ENCODE data around the gene ZNF408.

Gene ZNF408

DNA sequence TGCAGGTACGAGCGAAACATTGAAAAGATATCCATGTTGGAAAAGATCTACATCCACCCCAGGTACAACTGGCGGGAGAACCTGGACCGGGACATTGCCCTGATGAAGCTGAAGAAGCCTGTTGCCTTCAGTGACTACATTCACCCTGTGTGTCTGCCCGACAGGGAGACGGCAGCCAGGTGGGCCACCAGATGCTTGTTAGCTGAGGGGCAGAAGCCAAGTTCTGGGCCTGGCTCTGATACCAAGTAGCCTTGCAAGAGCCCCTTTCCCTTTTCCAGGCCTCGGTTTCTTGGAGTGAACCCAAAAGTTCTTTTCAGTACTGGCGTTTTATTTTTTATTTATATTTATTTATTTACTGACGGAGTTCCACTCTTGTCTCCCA is 27.8 kb downstream of the ZNF408 start:
- TF ChIP-seq, protein P1, sequence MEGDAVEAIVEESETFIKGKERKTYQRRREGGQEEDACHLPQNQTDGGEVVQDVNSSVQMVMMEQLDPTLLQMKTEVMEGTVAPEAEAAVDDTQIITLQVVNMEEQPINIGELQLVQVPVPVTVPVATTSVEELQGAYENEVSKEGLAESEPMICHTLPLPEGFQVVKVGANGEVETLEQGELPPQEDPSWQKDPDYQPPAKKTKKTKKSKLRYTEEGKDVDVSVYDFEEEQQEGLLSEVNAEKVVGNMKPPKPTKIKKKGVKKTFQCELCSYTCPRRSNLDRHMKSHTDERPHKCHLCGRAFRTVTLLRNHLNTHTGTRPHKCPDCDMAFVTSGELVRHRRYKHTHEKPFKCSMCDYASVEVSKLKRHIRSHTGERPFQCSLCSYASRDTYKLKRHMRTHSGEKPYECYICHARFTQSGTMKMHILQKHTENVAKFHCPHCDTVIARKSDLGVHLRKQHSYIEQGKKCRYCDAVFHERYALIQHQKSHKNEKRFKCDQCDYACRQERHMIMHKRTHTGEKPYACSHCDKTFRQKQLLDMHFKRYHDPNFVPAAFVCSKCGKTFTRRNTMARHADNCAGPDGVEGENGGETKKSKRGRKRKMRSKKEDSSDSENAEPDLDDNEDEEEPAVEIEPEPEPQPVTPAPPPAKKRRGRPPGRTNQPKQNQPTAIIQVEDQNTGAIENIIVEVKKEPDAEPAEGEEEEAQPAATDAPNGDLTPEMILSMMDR (conservative IDR thresholded peaks at IDR 0.05; ENCODE audit: low read length) = no peak
- TF ChIP-seq EZH2phosphoT487 (IDR thresholded peaks at IDR 0.05; ENCODE audit: borderline replicate concordance) = no peak
- Histone ChIP-seq H3K9ac (ENCODE audit: low read depth, low read length, poor library complexity, severe bottlenecking) (no peak overlapping the region), H3K4me1 (ENCODE audit: insufficient read depth, low read length, poor library complexity, severe bottlenecking) (peaks cover 8% of the 10 kb centered on the region), H3K27me3 (ENCODE audit: insufficient read depth, low read length, poor library complexity, severe bottlenecking) (no peaks in the 10 kb centered on the region), H3K9me3 (ENCODE audit: insufficient read depth, low read depth, low read length) (no peaks in the 10 kb centered on the region), H3K4me2 (ENCODE audit: low read depth, low read length, poor library complexity, severe bottlenecking) (no peak overlapping the region), H2AFZ (ENCODE audit: low read length) (no peak overlapping the region), H3K36me3 (ENCODE audit: insufficient read depth, low read length) (no peaks in the 10 kb centered on the region), H3K9me2 (replicated peaks; ENCODE audit: low read depth, low read length) (no peaks in the 10 kb centered on the region), H3K4me3 (ENCODE audit: low read length, poor library complexity, severe bottlenecking) (no peak overlapping the region), H3K79me2 (ENCODE audit: insufficient read depth, low read length) (no peaks in the 10 kb centered on the region), H3F3A (ENCODE audit: low read depth) (no peaks in the 10 kb centered on the region), H4K20me1 (ENCODE audit: insufficient read depth, low read length, poor library complexity, severe bottlenecking) (no peaks in the 10 kb centered on the region)

DNA sequence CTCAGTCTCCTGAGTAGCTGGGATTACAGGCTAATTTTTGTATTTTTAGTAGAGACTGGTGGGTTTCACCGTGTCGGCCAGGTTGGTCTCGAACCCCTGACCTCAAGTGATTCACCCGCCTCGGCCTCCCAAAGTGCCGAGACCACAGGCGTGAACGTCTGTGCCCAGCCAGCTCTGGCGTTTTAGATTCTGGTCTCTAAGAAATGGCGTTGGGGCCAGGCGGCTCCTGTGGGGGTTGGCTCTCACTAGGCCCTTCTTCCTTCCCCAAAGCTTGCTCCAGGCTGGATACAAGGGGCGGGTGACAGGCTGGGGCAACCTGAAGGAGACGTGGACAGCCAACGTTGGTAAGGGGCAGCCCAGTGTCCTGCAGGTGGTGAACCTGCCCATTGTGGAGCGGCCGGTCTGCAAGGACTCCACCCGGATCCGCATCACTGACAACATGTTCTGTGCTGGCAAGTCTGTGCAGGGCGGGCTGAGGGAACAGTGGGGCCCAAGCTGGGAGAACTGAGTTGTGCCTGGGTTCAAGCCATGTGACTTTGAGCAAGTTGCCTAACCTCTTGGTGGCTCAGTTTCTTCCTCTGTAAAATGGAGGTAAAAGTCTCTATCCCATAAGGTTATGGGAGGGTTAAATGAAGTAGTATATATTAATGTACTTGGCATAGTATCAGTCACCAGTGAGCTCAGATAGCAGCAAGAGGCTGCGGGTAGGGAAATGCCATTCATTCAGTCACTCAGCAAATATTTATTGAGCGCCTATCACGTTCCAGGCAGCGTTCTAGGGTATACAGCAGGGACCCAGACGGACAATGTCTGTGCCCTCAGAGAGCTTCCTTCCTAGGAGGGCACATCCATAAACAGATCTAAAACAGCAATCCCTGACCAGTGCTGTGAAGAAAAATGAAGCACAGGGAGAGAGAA is 28.5 kb downstream of the ZNF408 start:
- Histone ChIP-seq H3K36me3 (ENCODE audit: insufficient read depth, low read length) (no peaks in the 10 kb centered on the region), H3K4me3 (ENCODE audit: low read length, poor library complexity, severe bottlenecking) (no peak overlapping the region), H2AFZ (ENCODE audit: low read length) (no peak overlapping the region; the same call in 1 of the 2 replicates), H3K4me1 (ENCODE audit: insufficient read depth, low read length, poor library complexity, severe bottlenecking) (peaks cover under 1% of the 10 kb centered on the region), H4K20me1 (ENCODE audit: insufficient read depth, low read length, poor library complexity, severe bottlenecking) (no peaks in the 10 kb centered on the region), H3K9me2 (replicated peaks; ENCODE audit: low read depth, low read length) (no peaks in the 10 kb centered on the region), H3K4me2 (ENCODE audit: low read depth, low read length, poor library complexity, severe bottlenecking) (no peak overlapping the region), H3F3A (ENCODE audit: low read depth) (no peaks in the 10 kb centered on the region), H3K79me2 (ENCODE audit: insufficient read depth, low read length) (no peaks in the 10 kb centered on the region), H3K9me3 (ENCODE audit: insufficient read depth, low read depth, low read length) (no peaks in the 10 kb centered on the region), H3K9ac (ENCODE audit: low read depth, low read length, poor library complexity, severe bottlenecking) (no peak overlapping the region), H3K27me3 (ENCODE audit: insufficient read depth, low read length, poor library complexity, severe bottlenecking) (no peaks in the 10 kb centered on the region)
- TF ChIP-seq, protein P1 (conservative IDR thresholded peaks at IDR 0.05; ENCODE audit: low read length) = no peak
- TF ChIP-seq EZH2phosphoT487 (IDR thresholded peaks at IDR 0.05; ENCODE audit: borderline replicate concordance) = no peak

DNA sequence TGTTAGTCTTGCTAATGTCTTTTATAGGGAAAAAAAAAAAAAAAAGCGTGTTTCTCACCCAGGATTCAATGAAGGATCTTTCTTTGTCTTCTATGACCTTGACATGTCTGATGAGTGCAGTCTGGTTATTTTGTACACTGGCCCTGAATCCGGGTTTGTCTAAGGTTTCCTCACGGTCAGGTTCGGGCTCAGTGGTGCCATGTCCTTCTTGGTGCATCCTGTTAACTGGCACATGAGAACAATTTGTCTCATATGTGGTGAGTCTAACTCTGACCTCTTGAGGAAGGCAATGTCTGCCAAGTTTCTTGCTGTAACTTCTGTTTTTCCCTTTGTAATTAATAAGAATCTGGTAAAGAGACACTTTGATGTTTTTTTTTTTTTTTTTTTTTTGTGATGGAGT is 30.7 kb downstream of the ZNF408 start:
- TF ChIP-seq, protein P1 (conservative IDR thresholded peaks at IDR 0.05; ENCODE audit: low read length) = no peak
- TF ChIP-seq EZH2phosphoT487 (IDR thresholded peaks at IDR 0.05; ENCODE audit: borderline replicate concordance) = no peak
- no peak overlapping the region for H3K4me3 ChIP-seq (ENCODE audit: low read length, poor library complexity, severe bottlenecking)
- H3F3A ChIP-seq (ENCODE audit: low read depth) = no peaks in the 10 kb centered on the region
- no peaks in the 10 kb centered on the region for H3K9me3 ChIP-seq (ENCODE audit: insufficient read depth, low read depth, low read length)
- H3K9ac ChIP-seq (ENCODE audit: low read depth, low read length, poor library complexity, severe bottlenecking) = no peak overlapping the region
- no peaks in the 10 kb centered on the region for H3K4me1 ChIP-seq (ENCODE audit: insufficient read depth, low read length, poor library complexity, severe bottlenecking)
- H3K4me2 ChIP-seq (ENCODE audit: low read depth, low read length, poor library complexity, severe bottlenecking) = no peak overlapping the region
- H3K9me2 ChIP-seq (replicated peaks; ENCODE audit: low read depth, low read length) = no peaks in the 10 kb centered on the region
- H2AFZ ChIP-seq (ENCODE audit: low read length) = no peak overlapping the region
- H3K36me3 ChIP-seq (ENCODE audit: insufficient read depth, low read length) = no peaks in the 10 kb centered on the region
- no peaks in the 10 kb centered on the region for H3K27me3 ChIP-seq (ENCODE audit: insufficient read depth, low read length, poor library complexity, severe bottlenecking)
- no peaks in the 10 kb centered on the region for H4K20me1 ChIP-seq (ENCODE audit: insufficient read depth, low read length, poor library complexity, severe bottlenecking)
- H3K79me2 ChIP-seq (ENCODE audit: insufficient read depth, low read length) = no peaks in the 10 kb centered on the region
